ENCODE results near the gene CRTAC1. TPM values are rescaled to one million over a fixed set of nuclear protein-coding genes. Genes with fewer than 3 reads are reported as not detected.

CRTAC1 gene
- total RNA-seq, 4 donors from 2014 or later: 4.0 to 8.7 (median 5.0) TPM

- intact Hi-C loops (cut with DNase I): no loop called here
- 25% methylated on average over 1 of the region's 1 CpG for WGBS
Measured at GRCh38 chr10:97861924-97862323, 168.5 kb downstream of the CRTAC1 start.

GRCh38 chr10:97861097-97861750, 169.2 kb downstream of the CRTAC1 start:
- no peaks in the 10 kb centered on the region for H3K4me1 ChIP-seq
- intact Hi-C loops (cut with DNase I): no loop called here
- H3K27ac ChIP-seq (replicated peaks in 1 of 4): no peak overlapping the region
- H3K27me3 ChIP-seq: peaks cover 0 to 64% (median 2%) of the 10 kb centered on the region in 4 donors
- WGBS: 79% methylated on average over 3 of the region's 3 CpGs
- H3K9me3 ChIP-seq: peaks cover 0 to 3% (median 0%) of the 10 kb centered on the region in 4 donors
- no peak for TF ChIP-seq POLR2A (IDR thresholded peaks at IDR 0.05; ENCODE audit: low read depth)
- TF ChIP-seq POLR2AphosphoS5 (IDR thresholded peaks at IDR 0.05): no peak
- TF ChIP-seq EP300 (IDR thresholded peaks at IDR 0.05): no peak
- no peak for DNase-seq (ENCODE audit: extremely low spot score)
- no peak overlapping the region for H3K4me3 ChIP-seq
- H3K36me3 ChIP-seq: no peaks in the 10 kb centered on the region

More at GRCh38 chr10:97861924-97862323, 168.5 kb downstream of the CRTAC1 start:
- H3K4me1 ChIP-seq: no peaks in the 10 kb centered on the region
- peaks cover 0 to 64% (median 2%) of the 10 kb centered on the region in 4 donors for H3K27me3 ChIP-seq
- H3K36me3 ChIP-seq: no peaks in the 10 kb centered on the region
- H3K9me3 ChIP-seq: no peaks in the 10 kb centered on the region
- H3K27ac ChIP-seq (replicated peaks in 1 of 4): no peak overlapping the region
- TF ChIP-seq EP300 (IDR thresholded peaks at IDR 0.05): no peak
- no peak overlapping the region for H3K4me3 ChIP-seq
- no peak for DNase-seq (ENCODE audit: extremely low spot score)

GRCh38 chr10:97858001-97858439, 172.4 kb downstream of the CRTAC1 start:
- no peak for TF ChIP-seq EP300 (IDR thresholded peaks at IDR 0.05)
- TF ChIP-seq POLR2AphosphoS5 (IDR thresholded peaks at IDR 0.05): no peak
- TF ChIP-seq CTCF (IDR thresholded peaks at IDR 0.05): no peak
- TF ChIP-seq POLR2A (IDR thresholded peaks at IDR 0.05; ENCODE audit: low read depth): no peak

GRCh38 chr10:97854743-97855142, 175.7 kb downstream of the CRTAC1 start:
- Histone ChIP-seq H3K27ac (replicated peaks in 1 of 4) (no peak overlapping the region), H3K4me1 (peaks cover 5 to 15% (median 9%) of the 10 kb centered on the region in 4 donors), H3K36me3 (no peaks in the 10 kb centered on the region), H3K27me3 (peaks cover 0 to 68% (median 32%) of the 10 kb centered on the region in 4 donors), H3K4me3 (no peak overlapping the region), H3K9me3 (peaks cover 0 to 3% (median 0%) of the 10 kb centered on the region in 4 donors)
- TF ChIP-seq POLR2AphosphoS5 (IDR thresholded peaks at IDR 0.05) (no peak), CTCF (IDR thresholded peaks at IDR 0.05) (no peak), POLR2A (IDR thresholded peaks at IDR 0.05; ENCODE audit: low read depth) (no peak), EP300 (IDR thresholded peaks at IDR 0.05) (no peak)
- DNase-seq (ENCODE audit: extremely low spot score): no peak
- 78% methylated on average over 3 of the region's 3 CpGs for WGBS
- intact Hi-C loops (cut with DNase I): no loop called here

More at GRCh38 chr10:97858001-97858439, 172.4 kb downstream of the CRTAC1 start:
- Histone ChIP-seq H3K27me3 (peaks cover 0 to 56% (median 9%) of the 10 kb centered on the region in 4 donors), H3K4me3 (no peak overlapping the region), H3K27ac (replicated peaks in 1 of 4) (no peak overlapping the region), H3K36me3 (no peaks in the 10 kb centered on the region), H3K9me3 (peaks cover 0 to 3% (median 0%) of the 10 kb centered on the region in 4 donors), H3K4me1 (no peaks in the 10 kb centered on the region)
- 68% methylated on average over 1 of the region's 1 CpG for WGBS
- no peak for DNase-seq (ENCODE audit: extremely low spot score)
- intact Hi-C loops (cut with DNase I): no loop called here

- peaks cover 5 to 23% (median 15%) of the 10 kb centered on the region in 4 donors for H3K4me1 ChIP-seq
- H3K27ac ChIP-seq (replicated peaks in 1 of 4): no peak overlapping the region
- peaks cover 0 to 66% (median 32%) of the 10 kb centered on the region in 4 donors for H3K27me3 ChIP-seq
- TF ChIP-seq EP300 (IDR thresholded peaks at IDR 0.05) (no peak), CTCF (IDR thresholded peaks at IDR 0.05) (no peak), POLR2A (IDR thresholded peaks at IDR 0.05; ENCODE audit: low read depth) (no peak), POLR2AphosphoS5 (IDR thresholded peaks at IDR 0.05) (no peak)
- no peak overlapping the region for H3K4me3 ChIP-seq
- 90% methylated on average over 3 of the region's 4 CpGs for WGBS
- intact Hi-C loops (cut with DNase I): no loop called here
- DNase-seq (ENCODE audit: extremely low spot score): no peak
- peaks cover 0 to 3% (median 0%) of the 10 kb centered on the region in 4 donors for H3K9me3 ChIP-seq
- no peaks in the 10 kb centered on the region for H3K36me3 ChIP-seq
Measured at GRCh38 chr10:97852840-97853405, 177.5 kb downstream of the CRTAC1 start.
